HG03442 (cell line): Measurements from ENCODE around the gene IDH3G.

ENCODE experiments used
- ATAC-seq: cut with Tn5 transposase; IDR thresholded peaks from one replicate; pipeline ENCODE4 v1.9.1; 2021; ENCODE audit warnings: mild to moderate bottlenecking, moderate library complexity; ENCODE audit not compliant: unreplicated experiment

IDH3G gene

DNA sequence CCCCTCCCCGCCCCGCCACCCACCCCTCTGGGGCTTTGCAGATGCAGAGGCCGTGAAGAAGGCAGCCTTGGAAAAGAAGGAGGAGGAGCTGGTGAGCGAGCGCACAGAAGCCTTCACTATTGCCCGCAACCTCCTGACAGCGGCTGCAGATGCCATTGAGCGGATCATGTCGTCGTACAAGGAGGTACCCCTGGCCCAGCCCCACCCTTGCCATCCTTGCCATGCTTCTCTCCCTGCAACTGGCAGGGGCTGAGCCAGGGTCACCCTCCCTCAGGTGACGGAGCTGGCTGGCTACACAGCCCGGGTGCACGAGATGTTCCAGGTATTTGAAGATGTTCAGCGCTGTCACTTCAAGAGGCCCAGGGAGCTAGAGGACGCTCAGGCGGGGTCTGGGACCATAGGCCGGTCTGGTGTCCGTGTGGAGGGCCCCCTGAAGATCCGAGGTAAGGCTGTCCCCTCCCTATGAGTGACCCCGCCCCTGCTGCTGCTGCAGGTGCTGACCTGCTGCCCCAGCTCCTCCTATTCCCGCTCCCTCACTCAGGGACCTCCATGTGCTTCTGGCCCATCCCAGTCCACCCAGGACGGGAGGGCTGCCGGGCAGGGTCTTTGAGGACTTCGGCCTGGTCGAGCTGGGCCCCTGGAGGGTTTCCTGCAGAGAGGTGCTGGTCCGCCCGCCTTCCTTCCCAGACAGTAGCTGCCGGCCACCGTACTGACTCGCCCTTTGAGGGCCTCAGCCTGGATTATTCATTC is 57.9 kb downstream of the IDH3G start:
- no peak for ATAC-seq
